HG03064 (cell line): ENCODE data around the gene GMDS.

Experiments used
- ATAC-seq: cut with Tn5 transposase; IDR thresholded peaks from one replicate; pipeline ENCODE4 v1.9.1; 2021; ENCODE audit warnings: low read depth; ENCODE audit not compliant: unreplicated experiment

GMDS gene

DNA sequence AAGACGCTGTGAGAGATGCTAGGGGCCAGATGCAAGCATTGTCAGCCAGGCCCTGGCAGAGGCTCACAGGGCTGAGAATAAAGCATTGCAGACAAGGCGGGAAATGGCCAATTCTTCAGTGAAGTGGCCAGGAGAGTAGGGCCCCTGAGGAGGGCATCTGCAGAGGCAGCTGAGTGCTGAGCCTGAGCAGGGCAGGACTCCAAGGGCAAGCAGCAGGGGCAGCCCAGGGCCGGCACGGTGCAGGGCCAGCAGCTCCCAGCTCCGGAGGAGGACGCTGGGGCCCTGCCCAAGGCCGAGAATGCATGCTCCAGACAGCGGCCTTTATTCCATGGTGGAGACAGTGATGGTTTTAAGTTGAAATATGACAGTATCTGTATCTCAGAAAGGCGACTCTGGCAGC is 330.2 kb downstream of the GMDS start:
- no peak for ATAC-seq

GRCh38 chr6:1913577-1913976 is 331.8 kb downstream of the GMDS start:
- no peak for ATAC-seq

DNA sequence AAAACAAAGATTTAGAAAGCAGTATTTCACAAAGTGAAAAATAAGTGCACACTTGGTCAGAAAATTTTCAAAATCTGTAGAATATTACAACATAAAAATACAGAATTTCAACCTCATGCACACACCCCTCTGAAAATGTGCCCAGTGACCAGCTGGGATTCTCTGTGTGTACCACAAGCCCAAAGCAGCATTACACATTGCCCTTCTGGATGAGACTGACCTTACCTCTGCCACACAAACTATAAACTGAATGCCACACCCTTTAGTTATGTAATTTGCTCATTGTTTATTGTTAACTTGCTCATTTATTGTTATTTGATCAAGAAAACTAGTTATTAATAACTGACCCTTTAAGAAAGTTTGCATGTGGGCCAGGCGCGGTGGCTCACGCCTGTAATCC is 332.7 kb downstream of the GMDS start:
- ATAC-seq = no peak

DNA sequence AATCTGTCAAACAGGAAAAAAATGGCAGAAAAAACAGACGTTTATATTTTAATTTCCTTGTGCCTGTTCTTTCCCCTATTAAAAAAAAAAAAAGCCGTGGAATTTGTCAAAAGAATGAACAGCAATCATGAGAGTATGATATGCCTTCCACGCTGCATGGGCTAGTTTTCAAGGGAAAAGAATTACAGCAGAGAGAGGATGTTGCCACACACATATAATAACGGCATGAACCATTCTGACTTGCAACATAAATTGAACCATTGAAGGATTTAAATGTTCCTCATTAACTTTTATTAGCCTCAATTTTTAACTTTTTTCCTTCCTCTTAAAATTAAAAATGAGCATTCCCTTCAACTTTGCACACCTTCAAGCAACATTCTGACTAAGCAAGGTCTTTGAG is 333.9 kb downstream of the GMDS start:
- no peak for ATAC-seq

- no peak for ATAC-seq
These were observed 334.6 kb downstream of the GMDS start for GRCh38 chr6:1910621-1911407.

- ATAC-seq = no peak
These were observed 336.6 kb downstream of the GMDS start for GRCh38 chr6:1908784-1909183.

GRCh38 chr6:1906609-1907008 is 338.8 kb downstream of the GMDS start:
- ATAC-seq = no peak

DNA sequence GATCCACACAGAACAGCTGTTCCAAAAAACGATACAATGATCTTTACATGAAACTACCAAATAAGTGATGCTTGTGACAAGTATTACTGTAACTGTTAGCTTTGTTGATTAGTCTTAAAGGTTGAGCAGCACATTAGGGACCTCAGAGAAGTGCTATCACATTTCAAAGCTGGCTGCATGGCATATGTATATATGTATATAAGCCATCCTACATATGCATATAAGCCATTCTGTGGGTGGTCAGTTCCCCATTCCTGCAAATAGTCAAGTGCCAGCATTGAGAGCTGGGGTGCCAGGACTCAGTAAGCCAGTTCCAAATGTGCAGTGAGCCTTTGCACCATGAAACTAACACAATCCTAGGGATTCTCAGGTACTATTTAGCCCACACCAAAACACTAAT is 339.4 kb downstream of the GMDS start:
- ATAC-seq = no peak

GRCh38 chr6:1904898-1905297 is 340.5 kb downstream of the GMDS start:
- no peak for ATAC-seq

DNA sequence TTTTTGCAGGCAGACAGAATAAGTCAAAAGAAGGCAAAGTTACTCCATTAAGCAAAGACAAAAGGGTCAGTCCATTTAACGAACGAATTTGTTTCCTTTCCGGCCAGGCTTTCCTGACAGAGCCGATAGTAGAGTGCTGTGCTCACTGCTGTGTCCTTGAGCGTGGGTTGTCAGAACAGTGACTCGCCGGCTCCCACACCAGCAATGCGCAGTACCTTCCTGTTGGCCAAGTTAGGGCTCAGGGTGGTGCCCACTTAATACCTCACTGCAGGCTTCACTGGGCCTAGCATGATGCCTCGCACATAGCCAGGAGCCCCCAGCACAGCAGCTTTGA is 341.0 kb downstream of the GMDS start:
- no peak for ATAC-seq

DNA sequence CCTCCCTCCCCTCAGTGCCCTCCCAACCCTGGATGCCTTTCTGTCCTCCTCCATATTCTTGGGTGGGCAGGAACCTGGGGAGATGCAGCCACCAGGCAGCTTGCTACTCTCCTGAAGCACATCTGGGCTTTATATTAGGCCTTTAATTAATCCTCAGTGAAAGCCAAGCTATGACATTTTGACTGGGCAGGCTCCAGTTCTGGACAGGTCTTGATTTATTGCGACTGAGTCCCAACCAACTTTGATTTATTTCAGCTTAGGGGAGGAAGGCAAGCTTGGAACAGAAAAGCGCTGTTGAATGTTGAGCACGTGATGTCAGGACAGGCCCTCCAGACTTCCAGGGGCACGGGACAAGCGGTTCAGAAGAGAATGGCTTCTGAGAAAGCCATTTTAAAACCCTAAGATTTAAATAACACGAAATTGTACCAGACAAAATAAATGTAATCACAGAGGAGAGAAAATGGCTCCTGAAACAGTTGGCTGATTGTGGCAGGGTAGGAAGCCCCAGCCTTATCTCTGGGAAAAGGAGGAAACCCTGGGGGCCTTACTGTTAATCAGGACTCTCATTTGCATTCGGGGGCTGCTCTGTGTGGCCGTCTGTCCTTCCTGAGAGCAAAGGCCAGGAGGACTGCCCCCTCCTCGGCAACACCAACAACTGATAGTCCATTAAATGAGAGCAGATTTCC is 341.5 kb downstream of the GMDS start:
- no peak for ATAC-seq

DNA sequence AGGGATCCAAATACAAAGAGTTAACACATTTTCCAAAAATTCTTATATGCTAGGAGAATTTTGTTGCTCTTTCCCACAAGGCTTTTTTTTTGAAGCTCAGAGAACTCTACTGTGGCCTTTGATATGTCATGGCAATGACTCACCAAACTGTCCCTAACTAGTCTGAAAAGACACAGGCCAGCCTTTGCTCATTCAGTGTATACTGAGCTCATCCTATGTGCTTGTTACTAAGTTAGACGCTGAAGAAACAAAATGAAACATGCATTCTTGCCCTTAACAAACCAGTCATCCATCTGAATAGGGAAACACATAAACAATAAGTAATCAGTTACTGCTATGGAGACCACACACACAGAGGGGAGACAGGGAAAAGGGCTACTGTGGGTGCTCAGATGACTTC is 343.8 kb downstream of the GMDS start:
- ATAC-seq = no peak

DNA sequence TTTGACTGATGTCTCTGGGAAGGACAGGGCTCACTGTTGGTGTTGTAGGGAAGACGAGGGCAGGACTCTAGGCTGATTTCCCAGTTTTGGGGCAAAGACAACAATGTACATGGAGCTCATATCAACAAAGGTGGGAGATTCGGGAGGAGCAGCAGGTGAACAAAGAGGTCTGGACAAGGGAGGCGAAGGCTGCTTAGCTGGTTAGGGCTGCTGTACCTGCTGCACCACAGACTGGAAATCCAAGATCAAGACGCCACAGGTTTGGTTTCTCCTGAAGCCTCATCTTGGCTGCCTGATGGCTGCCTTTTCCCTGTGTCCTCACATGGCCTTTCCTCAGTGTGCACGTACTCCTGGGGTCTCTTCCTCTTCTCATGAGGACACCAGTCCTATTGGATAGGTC is 348.5 kb downstream of the GMDS start:
- no peak for ATAC-seq

DNA sequence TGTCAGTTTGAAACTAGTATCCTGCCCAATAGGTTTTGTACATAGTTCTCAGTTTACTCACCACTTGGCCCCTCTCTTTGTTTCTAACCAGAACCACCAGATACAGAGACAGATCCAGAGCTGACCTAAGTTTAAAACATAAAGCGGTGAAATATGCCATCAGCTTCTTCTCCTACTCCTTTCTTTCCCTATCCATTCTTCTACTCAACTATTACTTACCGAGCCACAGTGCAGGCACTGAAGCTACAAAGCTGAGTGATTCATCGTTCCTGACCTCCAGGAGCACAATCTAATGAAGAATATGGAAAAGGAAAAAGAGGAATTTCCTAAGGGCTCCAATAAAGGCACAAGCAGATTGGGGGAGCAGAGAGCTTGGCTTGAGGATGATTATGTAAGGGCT is 349.7 kb downstream of the GMDS start:
- ATAC-seq = no peak

GRCh38 chr6:1894954-1895353 is 350.5 kb downstream of the GMDS start:
- no peak for ATAC-seq

- no peak for ATAC-seq
These were observed 351.8 kb downstream of the GMDS start for GRCh38 chr6:1893470-1894130.

- no peak for ATAC-seq
These were observed 352.7 kb downstream of the GMDS start for GRCh38 chr6:1892716-1893115.

- ATAC-seq = no peak
These were observed 354.4 kb downstream of the GMDS start for GRCh38 chr6:1890987-1891386.

DNA sequence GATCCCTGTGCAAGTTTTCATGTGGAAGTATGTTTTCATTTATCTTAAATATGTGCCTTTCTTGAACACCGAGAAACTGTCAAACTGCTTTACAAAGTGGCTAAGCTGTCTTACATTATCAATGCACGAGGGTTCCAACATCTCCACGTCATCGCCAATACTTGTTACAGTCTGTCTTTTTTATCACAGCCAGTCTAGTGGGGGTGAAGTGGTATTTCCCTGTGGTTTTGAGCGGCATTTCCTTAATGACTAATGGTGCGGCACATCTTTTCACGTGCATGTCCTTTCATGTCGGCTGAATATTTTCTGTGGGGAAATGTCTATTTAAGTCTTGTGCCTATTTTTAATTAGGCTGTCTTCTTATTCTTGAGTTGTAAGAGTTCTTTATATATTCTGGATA is 355.3 kb downstream of the GMDS start:
- no peak for ATAC-seq

DNA sequence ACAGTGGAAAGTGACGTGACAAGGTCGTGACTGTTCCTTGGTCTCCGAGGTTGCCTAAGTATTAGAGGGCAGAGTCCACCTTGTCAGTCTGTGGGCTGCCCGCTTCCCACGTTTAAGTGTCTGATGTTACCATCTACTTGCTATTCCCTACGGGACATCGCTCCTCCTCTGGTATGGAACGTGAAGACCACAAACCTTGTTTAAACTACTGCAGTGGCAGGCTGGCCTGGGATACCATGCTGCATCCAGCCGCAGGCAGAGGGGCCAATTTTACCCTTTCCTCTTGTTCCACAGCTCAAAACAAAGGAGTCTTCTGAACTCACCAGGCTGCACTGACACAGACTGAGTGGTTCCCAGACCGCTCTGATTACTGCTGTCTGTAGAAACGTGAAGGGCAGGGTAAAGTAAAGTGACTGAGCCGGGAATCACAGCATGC is 359.8 kb downstream of the GMDS start:
- no peak for ATAC-seq

- no peak for ATAC-seq
These were observed 361.1 kb downstream of the GMDS start for GRCh38 chr6:1884313-1884712.

GRCh38 chr6:1878330-1878729 is 367.1 kb downstream of the GMDS start:
- no peak for ATAC-seq
